Neural cell (in vitro differentiated cells): Measurements from ENCODE around the gene ACOXL. TPM values are rescaled to one million over a fixed set of nuclear protein-coding genes. Genes with fewer than 3 reads are reported as not detected.
A peak's percentile ranks its signal among the peaks of the same experiment; 100 is the strongest.

Experiments
- H2AFZ ChIP-seq: fragments of 200-600, 300-800 bp; sonication (generic), shearing (Covaris generic); 2 replicates; pipeline ENCODE4 v1.6.0; 2014; ENCODE audit warnings: low read depth, mild to moderate bottlenecking, antibody characterized with exemption, low read length, moderate library complexity
- H3F3A ChIP-seq: fragments of 200-600 bp; shearing (Covaris generic); 2 replicates; pipeline ENCODE4 v1.6.1; 2016; ENCODE audit warnings: mild to moderate bottlenecking, moderate library complexity, mixed read lengths, antibody characterized with exemption, low read length; ENCODE audit not compliant: insufficient read depth, poor library complexity, severe bottlenecking
- H3K27ac ChIP-seq: fragments of 200-600, 300-800 bp; sonication (generic), shearing (Covaris generic); 2 replicates; pipeline ENCODE4 v1.5.1; 2014; ENCODE audit warnings: mild to moderate bottlenecking, low read length, moderate library complexity
- H3K27me3 ChIP-seq: fragments of 300-800, 200-600 bp; sonication (generic), shearing (Covaris generic); 2 replicates; pipeline ENCODE4 v1.6.0; 2014; ENCODE audit warnings: mild to moderate bottlenecking, low read depth, low read length, moderate library complexity; ENCODE audit not compliant: insufficient read depth
- H3K36me3 ChIP-seq: fragments of 300-800, 200-600 bp; sonication (generic), shearing (Covaris generic); 2 replicates; pipeline ENCODE4 v1.5.1; 2014; ENCODE audit warnings: mild to moderate bottlenecking, antibody characterized with exemption, low read length, moderate library complexity; ENCODE audit not compliant: insufficient read depth
- H3K4me2 ChIP-seq: fragments of 300-800, 200-600 bp; sonication (generic), shearing (Covaris generic); 2 replicates; pipeline ENCODE4 v1.6.0; 2014; ENCODE audit warnings: mild to moderate bottlenecking, low read length
- H3K4me3 ChIP-seq: fragments of 300-800, 200-600 bp; sonication (generic), shearing (Covaris generic); 2 replicates; pipeline ENCODE4 v1.5.1; 2014; ENCODE audit warnings: mild to moderate bottlenecking, low read length, moderate library complexity
- H3K79me2 ChIP-seq: fragments of 200-600 bp; shearing (Covaris generic); replicated peaks from 2 replicates; pipeline ENCODE4 v1.6.0; 2014; ENCODE audit warnings: mild to moderate bottlenecking, low read length, moderate library complexity; ENCODE audit not compliant: insufficient read depth
- H3K9ac ChIP-seq: fragments of 300-800, 200-600 bp; sonication (generic), shearing (Covaris generic); 2 replicates; pipeline ENCODE4 v1.6.1; 2016; ENCODE audit warnings: mild to moderate bottlenecking, low read length, mixed read lengths
- H3K9me2 ChIP-seq: fragments of 200-600 bp; shearing (Covaris generic); 2 replicates; pipeline ENCODE4 v1.6.1; 2016; ENCODE audit warnings: mild to moderate bottlenecking, low read length, mixed read lengths; ENCODE audit not compliant: insufficient read depth
- H3K9me3 ChIP-seq: fragments of 200-600, 300-800 bp; sonication (generic), shearing (Covaris generic); 2 replicates; pipeline ENCODE4 v1.6.1; 2016; ENCODE audit warnings: mild to moderate bottlenecking, mixed run types, low read length, moderate library complexity, mixed read lengths
- H4K20me1 ChIP-seq: fragments of 200-600 bp; shearing (Covaris generic); 2 replicates; pipeline ENCODE4 v1.6.1; 2016; ENCODE audit warnings: mild to moderate bottlenecking, mixed run types; ENCODE audit not compliant: insufficient read depth
- EP300 ChIP-seq: fragments of 450-650 bp; conservative IDR thresholded peaks from 2 replicates; pipeline ENCODE4 v1.6.1; 2014; ENCODE audit warnings: antibody characterized with exemption, mild to moderate bottlenecking, moderate library complexity; ENCODE audit not compliant: poor library complexity, severe bottlenecking
- EZH2 ChIP-seq: fragments of 200-600, 300-800 bp; shearing (Covaris generic), sonication (generic); IDR thresholded peaks from 2 replicates; pipeline ENCODE4 v1.6.1; 2014; ENCODE audit warnings: antibody characterized with exemption, low read length, borderline replicate concordance, mild to moderate bottlenecking; ENCODE audit not compliant: insufficient read depth, poor library complexity, severe bottlenecking
- MXI1 ChIP-seq: fragments of 450-650 bp; conservative IDR thresholded peaks from 2 replicates; pipeline ENCODE4 v1.6.1; 2014; ENCODE audit warnings: antibody characterized with exemption, mild to moderate bottlenecking; ENCODE audit not compliant: poor library complexity, severe bottlenecking
- POLR2AphosphoS5 ChIP-seq: IDR thresholded peaks from 2 replicates; pipeline ENCODE4 v1.6.1; 2012
- RAD21 ChIP-seq: fragments of 450-650 bp; conservative IDR thresholded peaks from 2 replicates; pipeline ENCODE4 v1.6.1; 2014; ENCODE audit warnings: antibody characterized with exemption, mild to moderate bottlenecking, moderate library complexity
- SMC3 ChIP-seq: fragments of 450-650 bp; conservative IDR thresholded peaks from 2 replicates; pipeline ENCODE4 v1.6.1; 2014; ENCODE audit warnings: antibody characterized with exemption, mild to moderate bottlenecking, moderate library complexity; ENCODE audit not compliant: poor library complexity
- TAF1 ChIP-seq: IDR thresholded peaks from 2 replicates; pipeline ENCODE4 v1.6.1; 2012; ENCODE audit warnings: low read depth
- polyA plus RNA-seq: library from polyadenylated mRNA; depleted of rRNA; stranded (reverse); fragments of >200 nt; gene quantifications from 2 replicates; pipeline ENCODE4 v1.2.3, GENCODE V29; 2014
- TF ChIP-seq, protein P1 (sequence below): IDR thresholded peaks from 2 replicates; pipeline ENCODE4 v1.6.1; 2012; ENCODE audit warnings: borderline replicate concordance
- TF ChIP-seq, protein P2 (sequence below): fragments of 450-650 bp; IDR thresholded peaks from 2 replicates; pipeline ENCODE4 v1.5.1; 2014; ENCODE audit warnings: antibody characterized with exemption, mild to moderate bottlenecking, moderate library complexity; ENCODE audit not compliant: poor library complexity, severe bottlenecking

ACOXL gene
- polyA plus RNA-seq, 1 donor from 2014 or later: not detected

DNA sequence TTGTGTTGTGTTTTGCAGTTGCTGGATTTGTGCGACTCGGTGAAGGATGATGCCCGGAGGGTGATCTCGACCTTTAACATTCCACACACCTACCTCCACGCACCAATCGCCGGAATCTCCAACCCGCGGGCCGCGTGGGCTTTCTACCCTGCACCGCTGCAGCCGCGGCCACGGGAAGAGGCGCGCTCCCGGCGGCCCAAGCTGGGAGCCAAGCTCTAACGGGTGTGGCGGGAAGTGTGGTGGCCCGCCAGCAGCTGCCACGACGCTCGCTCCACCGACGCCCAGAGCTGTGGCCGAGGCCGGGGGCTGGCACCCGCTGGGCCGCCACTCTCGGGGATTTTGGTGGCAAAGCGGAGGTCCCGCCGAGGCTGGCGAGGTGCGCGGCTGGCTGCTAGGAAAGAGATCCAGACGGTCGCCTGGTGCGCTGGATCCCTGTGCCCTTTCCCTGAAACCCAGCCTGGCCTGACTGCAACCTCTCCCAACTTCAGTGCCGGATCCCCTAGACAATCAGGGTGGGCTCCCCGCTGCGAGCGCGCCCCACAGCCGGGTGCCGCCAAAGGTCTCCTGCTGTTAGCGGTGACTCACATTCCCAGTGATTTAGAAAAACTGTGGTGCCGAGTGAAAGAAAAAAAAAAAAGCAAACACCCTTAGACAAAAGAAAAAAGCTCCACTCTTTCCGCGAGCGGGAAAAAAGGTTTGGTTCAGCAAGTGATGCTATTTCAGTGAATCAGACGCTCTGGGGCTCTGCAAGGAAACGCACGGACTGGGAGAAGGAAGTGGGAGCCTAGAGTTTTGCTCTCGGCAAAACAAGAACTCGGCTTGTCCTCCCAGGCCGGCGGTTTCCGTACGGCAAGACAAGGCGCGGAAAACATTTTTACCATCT is 385.5 kb downstream of the ACOXL start:
- no peaks in the 10 kb centered on the region for H3K9me3 ChIP-seq
- peak overlapping the region; percentile 9 for H3K9ac ChIP-seq
- H3K9me2 ChIP-seq: no peaks in the 10 kb centered on the region
- peaks cover 58% of the 10 kb centered on the region for H3K27me3 ChIP-seq
- no peak overlapping the region for H3K4me2 ChIP-seq
- H2AFZ ChIP-seq: no peak overlapping the region
- no peak for TF ChIP-seq RAD21
- TF ChIP-seq POLR2AphosphoS5: no peak
- TF ChIP-seq EZH2: peak; percentile 61
- no peak for TF ChIP-seq TAF1
- H4K20me1 ChIP-seq: no peaks in the 10 kb centered on the region
- no peaks in the 10 kb centered on the region for H3F3A ChIP-seq
- peak overlapping the region; percentile 63 for H3K4me3 ChIP-seq
- H3K36me3 ChIP-seq: no peaks in the 10 kb centered on the region
- no peaks in the 10 kb centered on the region for H3K79me2 ChIP-seq
- no peak overlapping the region for H3K27ac ChIP-seq

DNA sequence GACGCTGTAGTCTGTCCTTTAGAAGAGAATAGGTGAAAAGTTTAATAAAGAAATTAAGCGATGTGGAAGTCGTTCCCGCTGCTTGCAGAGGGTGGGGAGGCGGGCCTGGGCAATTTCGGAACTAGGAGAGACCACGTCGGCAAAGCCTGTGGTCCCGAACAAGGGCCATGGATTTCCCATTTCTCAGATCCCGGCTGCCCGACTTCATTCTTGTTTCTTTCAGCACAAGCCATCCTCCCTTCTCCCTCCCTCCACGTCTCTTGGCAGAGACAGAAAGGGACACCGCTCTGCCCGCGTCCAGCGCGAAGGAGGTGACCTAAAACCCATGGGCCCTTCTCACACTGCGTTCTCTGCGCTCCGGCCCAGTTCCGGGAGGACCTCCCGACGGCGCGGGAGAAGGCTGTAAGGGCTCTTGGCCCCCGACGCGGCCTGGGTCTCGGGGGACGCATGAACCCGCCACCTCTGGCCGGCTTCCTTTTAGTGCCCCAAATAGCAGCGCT is 386.2 kb downstream of the ACOXL start:
- Histone ChIP-seq H3K4me2 (no peak overlapping the region), H3K27me3 (peaks cover 64% of the 10 kb centered on the region), H2AFZ (no peak overlapping the region)

More for the DNA sequence above, 386.2 kb downstream of the ACOXL start:
- H3K27ac ChIP-seq: no peak overlapping the region
- no peaks in the 10 kb centered on the region for H3K36me3 ChIP-seq
- no peaks in the 10 kb centered on the region for H3K79me2 ChIP-seq
- H3K9me3 ChIP-seq: no peaks in the 10 kb centered on the region
- no peak for TF ChIP-seq RAD21
- TF ChIP-seq MXI1: no peak
- TF ChIP-seq, protein P1, sequence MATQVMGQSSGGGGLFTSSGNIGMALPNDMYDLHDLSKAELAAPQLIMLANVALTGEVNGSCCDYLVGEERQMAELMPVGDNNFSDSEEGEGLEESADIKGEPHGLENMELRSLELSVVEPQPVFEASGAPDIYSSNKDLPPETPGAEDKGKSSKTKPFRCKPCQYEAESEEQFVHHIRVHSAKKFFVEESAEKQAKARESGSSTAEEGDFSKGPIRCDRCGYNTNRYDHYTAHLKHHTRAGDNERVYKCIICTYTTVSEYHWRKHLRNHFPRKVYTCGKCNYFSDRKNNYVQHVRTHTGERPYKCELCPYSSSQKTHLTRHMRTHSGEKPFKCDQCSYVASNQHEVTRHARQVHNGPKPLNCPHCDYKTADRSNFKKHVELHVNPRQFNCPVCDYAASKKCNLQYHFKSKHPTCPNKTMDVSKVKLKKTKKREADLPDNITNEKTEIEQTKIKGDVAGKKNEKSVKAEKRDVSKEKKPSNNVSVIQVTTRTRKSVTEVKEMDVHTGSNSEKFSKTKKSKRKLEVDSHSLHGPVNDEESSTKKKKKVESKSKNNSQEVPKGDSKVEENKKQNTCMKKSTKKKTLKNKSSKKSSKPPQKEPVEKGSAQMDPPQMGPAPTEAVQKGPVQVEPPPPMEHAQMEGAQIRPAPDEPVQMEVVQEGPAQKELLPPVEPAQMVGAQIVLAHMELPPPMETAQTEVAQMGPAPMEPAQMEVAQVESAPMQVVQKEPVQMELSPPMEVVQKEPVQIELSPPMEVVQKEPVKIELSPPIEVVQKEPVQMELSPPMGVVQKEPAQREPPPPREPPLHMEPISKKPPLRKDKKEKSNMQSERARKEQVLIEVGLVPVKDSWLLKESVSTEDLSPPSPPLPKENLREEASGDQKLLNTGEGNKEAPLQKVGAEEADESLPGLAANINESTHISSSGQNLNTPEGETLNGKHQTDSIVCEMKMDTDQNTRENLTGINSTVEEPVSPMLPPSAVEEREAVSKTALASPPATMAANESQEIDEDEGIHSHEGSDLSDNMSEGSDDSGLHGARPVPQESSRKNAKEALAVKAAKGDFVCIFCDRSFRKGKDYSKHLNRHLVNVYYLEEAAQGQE: no peak
- TF ChIP-seq, protein P2, sequence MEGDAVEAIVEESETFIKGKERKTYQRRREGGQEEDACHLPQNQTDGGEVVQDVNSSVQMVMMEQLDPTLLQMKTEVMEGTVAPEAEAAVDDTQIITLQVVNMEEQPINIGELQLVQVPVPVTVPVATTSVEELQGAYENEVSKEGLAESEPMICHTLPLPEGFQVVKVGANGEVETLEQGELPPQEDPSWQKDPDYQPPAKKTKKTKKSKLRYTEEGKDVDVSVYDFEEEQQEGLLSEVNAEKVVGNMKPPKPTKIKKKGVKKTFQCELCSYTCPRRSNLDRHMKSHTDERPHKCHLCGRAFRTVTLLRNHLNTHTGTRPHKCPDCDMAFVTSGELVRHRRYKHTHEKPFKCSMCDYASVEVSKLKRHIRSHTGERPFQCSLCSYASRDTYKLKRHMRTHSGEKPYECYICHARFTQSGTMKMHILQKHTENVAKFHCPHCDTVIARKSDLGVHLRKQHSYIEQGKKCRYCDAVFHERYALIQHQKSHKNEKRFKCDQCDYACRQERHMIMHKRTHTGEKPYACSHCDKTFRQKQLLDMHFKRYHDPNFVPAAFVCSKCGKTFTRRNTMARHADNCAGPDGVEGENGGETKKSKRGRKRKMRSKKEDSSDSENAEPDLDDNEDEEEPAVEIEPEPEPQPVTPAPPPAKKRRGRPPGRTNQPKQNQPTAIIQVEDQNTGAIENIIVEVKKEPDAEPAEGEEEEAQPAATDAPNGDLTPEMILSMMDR: no peak
- TF ChIP-seq POLR2AphosphoS5: no peak
- no peak for TF ChIP-seq EZH2
- no peak for TF ChIP-seq SMC3
- no peak for TF ChIP-seq EP300
- no peak for TF ChIP-seq TAF1
- H3F3A ChIP-seq: no peaks in the 10 kb centered on the region
- no peaks in the 10 kb centered on the region for H3K9me2 ChIP-seq
- peak overlapping the region; percentile 63 for H3K4me3 ChIP-seq
- H3K9ac ChIP-seq: no peak overlapping the region
- H4K20me1 ChIP-seq: no peaks in the 10 kb centered on the region
